GM19467 (cell line): ENCODE measurements around the gene ZAR1L.
A peak's percentile ranks its signal among the peaks of the same experiment; 100 is the strongest.
"Not testable (repeated sequence)": the region's sequence is repeated elsewhere in the genome, so short reads cannot be mapped to it uniquely, and the experiment has no call there.

Source experiments
- ATAC-seq: cut with Tn5 transposase; IDR thresholded peaks from one replicate; pipeline ENCODE4 v1.9.1; 2021; ENCODE audit warnings: mild to moderate bottlenecking, moderate library complexity; ENCODE audit not compliant: unreplicated experiment

ZAR1L gene, protein sequence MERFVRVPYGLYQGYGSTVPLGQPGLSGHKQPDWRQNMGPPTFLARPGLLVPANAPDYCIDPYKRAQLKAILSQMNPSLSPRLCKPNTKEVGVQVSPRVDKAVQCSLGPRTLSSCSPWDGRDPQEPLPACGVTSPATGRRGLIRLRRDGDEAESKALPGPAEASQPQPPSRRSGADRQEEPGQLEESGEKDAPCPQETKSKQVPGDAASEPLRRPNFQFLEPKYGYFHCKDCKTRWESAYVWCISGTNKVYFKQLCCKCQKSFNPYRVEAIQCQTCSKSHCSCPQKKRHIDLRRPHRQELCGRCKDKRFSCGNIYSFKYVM

DNA sequence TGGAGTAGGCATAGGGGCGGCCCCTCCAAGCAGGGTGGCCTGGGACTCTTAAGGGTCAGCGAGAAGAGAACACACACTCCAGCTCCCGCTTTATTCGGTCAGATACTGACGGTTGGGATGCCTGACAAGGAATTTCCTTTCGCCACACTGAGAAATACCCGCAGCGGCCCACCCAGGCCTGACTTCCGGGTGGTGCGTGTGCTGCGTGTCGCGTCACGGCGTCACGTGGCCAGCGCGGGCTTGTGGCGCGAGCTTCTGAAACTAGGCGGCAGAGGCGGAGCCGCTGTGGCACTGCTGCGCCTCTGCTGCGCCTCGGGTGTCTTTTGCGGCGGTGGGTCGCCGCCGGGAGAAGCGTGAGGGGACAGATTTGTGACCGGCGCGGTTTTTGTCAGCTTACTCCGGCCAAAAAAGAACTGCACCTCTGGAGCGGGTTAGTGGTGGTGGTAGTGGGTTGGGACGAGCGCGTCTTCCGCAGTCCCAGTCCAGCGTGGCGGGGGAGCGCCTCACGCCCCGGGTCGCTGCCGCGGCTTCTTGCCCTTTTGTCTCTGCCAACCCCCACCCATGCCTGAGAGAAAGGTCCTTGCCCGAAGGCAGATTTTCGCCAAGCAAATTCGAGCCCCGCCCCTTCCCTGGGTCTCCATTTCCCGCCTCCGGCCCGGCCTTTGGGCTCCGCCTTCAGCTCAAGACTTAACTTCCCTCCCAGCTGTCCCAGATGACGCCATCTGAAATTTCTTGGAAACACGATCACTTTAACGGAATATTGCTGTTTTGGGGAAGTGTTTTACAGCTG is at the start of gene ZAR1L, which contains the start of gene BRCA2:
ZAR1L (minus strand) TSS at position 126 of the 790 bp plus-strand sequence. CDS start 3,438 bp downstream, outside the sequence.
BRCA2 (plus strand) TSS at position 271 of the 790 bp plus-strand sequence. CDS start 953 bp downstream, outside the sequence.
- peak; percentile 94 for ATAC-seq

DNA sequence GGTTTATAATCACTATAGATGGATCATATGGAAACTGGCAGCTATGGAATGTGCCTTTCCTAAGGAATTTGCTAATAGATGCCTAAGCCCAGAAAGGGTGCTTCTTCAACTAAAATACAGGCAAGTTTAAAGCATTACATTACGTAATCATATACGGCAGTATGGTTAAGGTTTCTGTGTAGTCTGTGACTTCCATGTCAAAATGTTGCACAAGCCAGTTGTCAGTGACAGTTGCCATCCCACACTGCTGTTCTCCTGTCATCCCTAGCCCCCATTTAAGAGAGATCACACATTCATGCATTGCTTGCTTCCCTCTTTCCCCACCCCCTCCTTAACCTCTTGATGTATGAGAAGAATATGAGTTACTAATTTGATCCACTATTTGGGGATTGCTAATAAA is 47.4 kb upstream of the ZAR1L start:
- ATAC-seq = no peak

DNA sequence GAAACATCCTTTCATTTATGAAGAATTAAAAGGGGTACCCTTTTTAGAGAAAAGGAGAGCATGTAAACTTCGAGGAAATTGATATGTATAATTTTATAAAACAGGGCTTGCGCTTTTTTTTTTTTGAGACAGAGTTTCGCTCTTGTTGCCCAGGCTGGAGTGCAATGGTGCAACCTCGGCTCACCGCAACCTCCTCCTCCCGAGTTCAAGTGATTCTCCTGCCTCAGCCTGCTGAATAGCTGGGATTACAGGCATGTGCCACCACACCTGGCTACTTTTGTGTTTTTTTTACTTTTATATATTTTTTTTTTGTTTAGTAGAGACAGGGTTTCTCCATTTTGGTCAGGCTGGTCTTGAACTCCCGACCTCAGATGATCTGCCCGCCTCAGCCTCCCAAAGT is 40.8 kb upstream of the ZAR1L start:
- not testable (repeated sequence) for ATAC-seq

DNA sequence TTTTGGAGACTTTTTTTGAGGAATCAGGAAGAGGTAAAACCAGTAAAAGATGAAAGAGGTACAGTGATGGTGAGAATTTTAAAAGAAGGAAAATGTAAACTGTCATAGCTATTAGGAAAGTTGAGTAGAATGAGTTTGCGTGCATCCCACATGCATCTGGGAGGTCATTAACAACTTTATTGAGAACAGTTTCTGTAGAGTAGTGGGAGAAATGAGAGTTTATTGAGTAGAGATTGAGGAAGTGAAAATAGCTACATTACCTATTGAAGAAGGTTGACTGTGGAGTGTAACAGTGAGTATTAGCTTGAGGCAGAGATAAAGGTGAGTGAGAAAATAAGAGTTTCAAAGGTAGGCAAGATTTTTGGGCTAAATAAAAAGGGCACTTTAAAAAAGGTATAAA is 38.9 kb upstream of the ZAR1L start:
- no peak for ATAC-seq

DNA sequence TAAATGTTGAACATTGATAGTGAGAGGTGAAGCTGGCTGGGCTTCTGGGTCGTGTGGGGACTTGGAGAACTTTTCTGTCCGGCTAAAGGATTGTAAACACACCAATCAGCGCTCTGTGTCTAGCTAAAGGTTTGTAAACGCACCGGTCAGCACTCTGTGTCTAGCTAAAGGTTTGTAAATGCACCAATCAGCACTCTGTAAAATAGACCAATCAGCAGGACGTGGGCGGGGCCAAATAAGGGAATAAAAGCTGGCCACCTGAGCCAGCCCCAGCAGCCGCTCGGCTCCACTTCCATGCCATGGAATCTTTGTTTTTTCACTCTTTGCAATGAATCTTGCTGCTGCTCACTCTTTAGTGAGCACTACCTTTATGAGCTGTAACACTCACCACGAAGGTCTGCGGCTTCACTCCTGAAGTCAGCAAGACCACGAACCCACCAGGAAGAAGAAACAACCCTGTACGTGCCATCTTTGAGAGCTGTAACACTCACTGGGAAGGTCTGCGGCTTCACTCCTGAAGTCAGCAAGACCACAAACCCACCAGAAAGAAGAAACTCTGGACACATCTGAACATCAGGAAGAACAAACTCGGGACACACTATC is 35.8 kb upstream of the ZAR1L start:
- ATAC-seq = not testable (repeated sequence)

DNA sequence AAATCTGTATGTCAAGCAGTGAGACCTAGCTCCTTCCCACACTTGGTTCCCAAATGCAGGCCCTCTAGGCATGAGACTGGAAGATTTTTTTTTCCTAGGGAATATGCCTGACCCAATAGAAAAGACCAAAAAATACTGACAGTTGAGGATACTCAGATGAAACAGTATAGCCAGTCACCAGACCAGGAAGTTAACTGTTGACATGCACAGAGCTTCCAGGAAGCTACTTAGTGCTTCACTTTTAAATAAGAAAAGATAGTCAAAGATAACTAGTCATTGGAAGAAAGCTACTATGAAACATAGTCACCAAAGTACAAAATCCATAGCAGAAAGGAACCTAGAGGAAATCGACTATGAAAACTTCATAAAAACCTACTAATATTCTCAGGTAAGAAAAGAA is 32.5 kb upstream of the ZAR1L start:
- ATAC-seq = no peak

DNA sequence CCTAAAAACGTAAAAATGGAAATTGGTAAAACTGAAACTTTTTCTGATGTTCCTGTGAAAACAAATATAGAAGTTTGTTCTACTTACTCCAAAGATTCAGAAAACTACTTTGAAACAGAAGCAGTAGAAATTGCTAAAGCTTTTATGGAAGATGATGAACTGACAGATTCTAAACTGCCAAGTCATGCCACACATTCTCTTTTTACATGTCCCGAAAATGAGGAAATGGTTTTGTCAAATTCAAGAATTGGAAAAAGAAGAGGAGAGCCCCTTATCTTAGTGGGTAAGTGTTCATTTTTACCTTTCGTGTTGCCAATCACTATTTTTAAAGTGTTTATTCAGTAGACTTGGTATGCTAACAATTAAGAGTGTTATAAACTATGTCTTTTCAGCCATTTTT is 25.8 kb upstream of the ZAR1L start:
- no peak for ATAC-seq

DNA sequence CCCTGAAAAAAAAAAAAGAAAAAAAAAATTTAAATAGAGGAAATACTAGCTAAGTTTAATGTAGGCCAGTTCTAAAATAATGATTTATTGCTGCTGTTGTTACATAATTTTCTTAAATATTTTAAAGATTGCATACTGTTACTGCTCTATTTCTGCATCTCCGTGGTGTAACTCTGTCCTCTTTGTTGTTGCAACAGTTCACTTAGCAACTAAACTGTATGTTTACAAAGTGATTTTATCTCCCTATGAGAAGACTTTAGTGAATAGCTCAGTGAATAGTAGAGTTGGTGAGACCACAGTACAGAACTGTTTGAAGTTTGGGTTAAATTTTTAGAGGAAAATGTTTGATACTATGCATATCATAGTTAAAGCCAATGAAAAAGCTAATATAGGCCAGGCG is 19.5 kb upstream of the ZAR1L start:
- ATAC-seq = no peak

DNA sequence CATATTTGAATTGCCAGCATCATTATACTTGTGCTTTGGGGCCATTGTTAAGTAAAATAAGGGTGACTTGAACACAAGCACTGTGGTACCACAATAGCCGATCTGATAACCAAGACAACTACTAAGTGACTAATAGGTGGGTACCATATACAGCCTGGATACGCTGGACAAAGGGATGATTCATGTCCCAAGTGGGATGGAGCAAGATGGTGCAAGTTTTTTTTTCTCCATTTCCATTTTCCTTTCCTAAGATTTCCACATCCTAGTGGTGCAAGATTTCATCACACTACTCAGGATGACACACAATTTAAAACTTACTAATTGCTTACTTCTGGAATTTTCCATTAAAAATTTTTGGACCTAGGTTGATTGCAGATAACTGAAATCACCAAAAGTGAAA is 15.3 kb upstream of the ZAR1L start:
- no peak for ATAC-seq

DNA sequence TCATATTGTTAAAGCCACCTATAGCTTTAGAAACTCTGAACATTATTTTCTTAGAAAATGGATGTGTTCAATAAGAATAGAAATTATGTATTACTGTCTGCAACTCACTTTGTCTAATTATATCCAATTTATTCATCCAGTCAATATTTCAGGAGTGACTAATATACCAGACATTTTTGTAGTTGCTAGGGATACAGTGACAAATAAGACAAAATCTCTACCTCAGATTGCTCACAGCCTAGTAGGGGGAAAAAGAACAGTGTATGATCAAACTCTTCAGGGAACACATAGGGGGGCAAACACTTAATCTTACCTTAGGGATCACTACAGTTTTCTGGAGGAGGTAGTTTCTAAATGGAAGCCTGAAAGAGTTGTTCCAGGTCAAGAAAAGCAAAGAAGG is 8.7 kb upstream of the ZAR1L start:
- ATAC-seq = no peak

DNA sequence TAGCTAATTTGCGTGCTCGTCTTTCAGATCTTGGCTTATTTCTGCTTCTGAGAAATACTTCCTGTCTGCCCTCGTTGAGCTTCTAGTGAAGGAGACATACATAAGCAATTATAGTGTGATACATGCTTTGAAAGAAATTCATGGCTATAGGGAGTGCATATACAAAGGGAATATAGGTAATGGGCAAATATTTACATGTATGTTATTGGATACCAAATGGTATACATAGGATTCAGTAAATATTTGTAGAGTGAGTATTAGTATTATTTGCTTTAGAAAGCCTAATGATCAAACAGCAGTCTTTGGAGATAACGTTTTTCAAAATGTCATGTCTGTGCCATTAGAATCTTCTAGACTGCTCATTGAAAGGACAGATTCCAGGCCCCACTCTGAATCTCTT is 5.4 kb upstream of the ZAR1L start:
- no peak for ATAC-seq

DNA sequence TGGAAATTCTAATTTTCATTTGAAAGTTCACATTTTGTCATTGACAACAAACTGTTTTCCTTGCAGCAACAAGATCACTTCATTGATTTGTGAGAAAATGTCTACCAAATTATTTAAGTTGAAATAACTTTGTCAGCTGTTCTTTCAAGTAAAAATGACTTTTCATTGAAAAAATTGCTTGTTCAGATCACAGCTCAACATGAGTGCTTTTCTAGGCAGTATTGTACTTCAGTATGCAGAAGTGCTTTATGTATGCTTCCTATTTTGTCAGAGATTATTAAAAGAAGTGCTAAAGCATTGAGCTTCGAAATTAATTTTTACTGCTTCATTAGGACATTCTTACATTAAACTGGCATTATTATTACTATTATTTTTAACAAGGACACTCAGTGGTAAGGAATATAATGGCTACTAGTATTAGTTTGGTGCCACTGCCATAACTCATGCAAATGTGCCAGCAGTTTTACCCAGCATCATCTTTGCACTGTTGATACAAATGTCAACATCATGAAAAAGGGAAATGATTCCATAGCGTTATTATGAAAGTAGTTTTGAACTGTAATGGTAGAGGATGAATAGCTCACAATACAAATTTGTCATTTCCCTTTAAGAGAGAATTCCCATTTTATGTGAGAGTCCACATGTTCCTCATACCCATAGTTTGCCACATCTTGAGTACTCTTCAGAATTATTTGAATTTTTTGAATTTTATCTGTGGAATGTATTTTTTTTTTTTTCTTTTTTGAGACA is 2.7 kb upstream of the ZAR1L start:
- no peak for ATAC-seq

DNA sequence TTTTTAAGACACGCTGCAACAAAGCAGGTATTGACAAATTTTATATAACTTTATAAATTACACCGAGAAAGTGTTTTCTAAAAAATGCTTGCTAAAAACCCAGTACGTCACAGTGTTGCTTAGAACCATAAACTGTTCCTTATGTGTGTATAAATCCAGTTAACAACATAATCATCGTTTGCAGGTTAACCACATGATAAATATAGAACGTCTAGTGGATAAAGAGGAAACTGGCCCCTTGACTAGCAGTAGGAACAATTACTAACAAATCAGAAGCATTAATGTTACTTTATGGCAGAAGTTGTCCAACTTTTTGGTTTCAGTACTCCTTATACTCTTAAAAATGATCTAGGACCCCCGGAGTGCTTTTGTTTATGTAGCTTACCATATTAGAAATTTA is 1.3 kb upstream of the ZAR1L start:
- ATAC-seq = no peak

DNA sequence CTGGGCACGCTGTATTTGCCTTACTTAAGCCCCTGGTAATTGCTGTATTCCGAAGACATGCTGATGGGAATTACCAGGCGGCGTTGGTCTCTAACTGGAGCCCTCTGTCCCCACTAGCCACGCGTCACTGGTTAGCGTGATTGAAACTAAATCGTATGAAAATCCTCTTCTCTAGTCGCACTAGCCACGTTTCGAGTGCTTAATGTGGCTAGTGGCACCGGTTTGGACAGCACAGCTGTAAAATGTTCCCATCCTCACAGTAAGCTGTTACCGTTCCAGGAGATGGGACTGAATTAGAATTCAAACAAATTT is 821 bp upstream of the ZAR1L start:
- ATAC-seq = peak; percentile 45

DNA sequence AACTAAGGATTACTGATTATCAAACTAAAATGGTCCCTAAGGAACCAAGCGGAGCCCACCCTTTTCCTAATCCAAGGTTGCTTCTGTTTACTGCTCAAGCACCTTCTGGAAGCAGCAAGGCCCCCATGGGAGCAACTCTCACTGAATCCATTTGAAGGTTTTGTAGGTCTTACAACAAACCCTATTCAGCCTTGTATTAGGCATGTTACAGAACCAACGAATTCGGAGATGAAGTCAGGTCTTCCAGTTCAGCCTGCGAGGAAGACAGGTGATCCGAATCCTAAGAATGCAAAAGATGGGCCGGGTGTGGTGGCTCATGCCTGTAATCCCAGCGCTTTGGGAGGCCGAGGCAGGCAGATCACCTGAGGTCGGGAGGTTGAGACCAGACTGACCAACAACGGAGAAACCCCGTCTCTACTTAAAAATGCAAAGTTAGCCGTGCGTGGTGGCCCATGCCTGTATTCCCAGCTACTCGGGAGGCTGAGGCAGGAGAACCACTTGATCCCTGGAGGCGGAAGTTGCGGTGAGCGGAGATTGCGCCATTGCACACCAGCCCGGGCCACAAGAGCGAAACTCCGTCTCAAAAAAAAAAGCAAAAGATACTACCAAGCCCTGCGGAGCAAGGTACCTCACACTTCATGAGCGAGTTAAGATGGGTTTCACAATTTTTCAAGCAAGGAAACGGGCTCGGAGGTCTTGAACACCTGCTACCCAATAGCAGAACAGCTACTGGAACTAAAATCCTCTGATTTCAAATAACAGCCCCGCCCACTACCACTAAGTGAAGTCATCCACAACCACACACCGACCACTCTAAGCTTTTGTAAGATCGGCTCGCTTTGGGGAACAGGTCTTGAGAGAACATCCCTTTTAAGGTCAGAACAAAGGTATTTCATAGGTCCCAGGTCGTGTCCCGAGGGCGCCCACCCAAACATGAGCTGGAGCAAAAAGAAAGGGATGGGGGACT is 609 bp downstream of the ZAR1L start:
- peak; percentile 9 for ATAC-seq

DNA sequence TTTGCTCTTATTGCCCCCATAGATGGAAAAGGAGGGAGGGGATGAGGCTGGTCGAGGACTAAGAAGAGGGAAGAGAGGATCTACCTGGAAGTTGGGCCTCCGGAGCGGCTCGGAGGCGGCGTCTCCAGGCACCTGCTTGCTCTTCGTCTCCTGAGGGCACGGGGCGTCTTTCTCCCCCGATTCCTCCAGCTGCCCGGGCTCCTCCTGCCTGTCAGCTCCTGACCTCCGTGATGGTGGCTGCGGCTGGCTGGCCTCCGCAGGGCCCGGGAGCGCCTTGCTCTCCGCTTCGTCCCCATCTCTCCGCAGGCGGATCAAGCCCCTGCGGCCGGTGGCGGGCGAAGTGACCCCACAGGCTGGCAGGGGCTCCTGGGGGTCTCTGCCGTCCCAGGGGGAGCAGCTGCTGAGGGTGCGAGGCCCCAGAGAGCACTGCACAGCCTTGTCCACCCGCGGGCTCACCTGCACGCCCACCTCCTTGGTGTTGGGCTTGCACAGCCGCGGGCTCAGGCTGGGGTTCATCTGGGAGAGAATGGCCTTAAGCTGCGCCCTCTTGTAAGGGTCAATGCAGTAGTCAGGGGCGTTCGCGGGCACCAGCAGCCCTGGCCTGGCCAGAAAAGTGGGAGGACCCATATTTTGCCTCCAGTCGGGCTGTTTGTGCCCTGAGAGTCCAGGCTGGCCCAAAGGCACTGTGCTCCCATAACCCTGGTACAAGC is 3.8 kb downstream of the ZAR1L start:
- no peak for ATAC-seq

DNA sequence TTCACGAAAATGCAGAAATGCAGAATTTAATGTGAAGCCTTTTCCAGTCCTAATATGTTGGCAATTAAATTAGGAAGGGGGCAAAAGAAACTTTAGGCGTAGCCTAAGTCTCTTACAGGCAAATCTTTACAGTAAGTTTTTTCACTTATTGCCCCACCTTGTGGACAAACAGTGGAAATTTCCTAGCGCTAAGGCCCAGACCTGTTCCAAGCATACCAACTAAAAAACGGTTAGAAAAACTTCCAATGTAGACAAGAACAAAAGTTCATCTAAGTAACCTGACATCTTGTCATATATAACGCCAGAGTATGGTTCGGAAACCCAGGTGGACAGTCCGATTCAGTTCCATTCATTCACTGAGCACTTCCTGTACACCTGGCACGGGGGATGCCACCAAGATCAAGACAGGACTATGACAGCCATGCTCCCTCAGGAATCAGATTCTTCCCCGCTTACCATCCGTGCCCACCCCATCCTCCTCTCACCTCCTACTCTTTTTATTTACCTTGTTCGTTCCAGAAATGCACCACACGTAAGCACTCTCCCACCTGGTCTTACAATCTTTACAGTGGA is 4.9 kb downstream of the ZAR1L start:
- ATAC-seq = peak; percentile 68

DNA sequence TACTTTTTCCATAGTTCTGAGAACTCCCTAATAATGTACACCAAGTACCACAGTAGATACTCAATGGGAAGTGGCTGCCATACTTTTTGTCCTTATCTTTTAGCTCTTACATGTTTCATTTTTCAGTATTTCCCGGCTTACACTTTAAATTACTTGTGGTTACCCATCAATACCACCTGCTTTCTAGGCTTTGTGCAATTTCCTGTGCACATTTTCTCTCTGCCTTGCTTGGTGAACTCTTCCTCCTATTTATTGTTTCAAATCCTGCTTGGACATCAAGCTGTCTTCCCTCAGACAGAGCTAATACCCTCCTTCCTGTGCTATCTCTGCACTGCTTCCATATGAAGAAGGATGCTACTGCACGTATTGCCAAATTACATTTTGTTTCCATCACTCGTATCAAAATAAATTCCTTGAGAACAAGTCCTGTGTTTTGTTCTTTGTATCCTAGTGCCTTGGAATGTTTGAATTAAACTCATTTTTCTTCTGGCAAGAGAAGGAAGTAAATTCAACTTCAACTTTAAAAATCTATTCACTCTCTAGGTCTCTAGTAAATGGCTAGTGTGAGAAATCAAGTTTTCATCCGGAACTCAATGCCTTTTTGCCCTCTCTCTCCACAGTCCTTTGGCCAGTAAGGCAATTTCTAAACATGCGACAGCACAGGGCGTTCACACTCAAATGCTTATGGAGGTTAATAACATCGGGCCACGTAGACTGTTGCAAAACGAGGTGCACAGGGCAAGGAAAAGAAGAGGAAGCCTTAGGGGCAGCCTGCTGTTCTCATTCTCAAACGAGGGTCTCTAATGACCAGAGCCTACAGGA is 5.6 kb downstream of the ZAR1L start:
- ATAC-seq = no peak
